GM12873 (cell line): Measurements from ENCODE around the gene ABCF1.
A peak's percentile ranks its signal among the peaks of the same experiment; 100 is the strongest.

Source experiments
- TF ChIP-seq, protein P1 (sequence below): IDR thresholded peaks from 2 replicates; pipeline ENCODE4 v1.5.1; 2012; ENCODE audit warnings: low read depth, mild to moderate bottlenecking, moderate library complexity, low read length, control low read depth; ENCODE audit not compliant: insufficient read depth; ENCODE audit errors: missing control alignments

ABCF1 gene

DNA sequence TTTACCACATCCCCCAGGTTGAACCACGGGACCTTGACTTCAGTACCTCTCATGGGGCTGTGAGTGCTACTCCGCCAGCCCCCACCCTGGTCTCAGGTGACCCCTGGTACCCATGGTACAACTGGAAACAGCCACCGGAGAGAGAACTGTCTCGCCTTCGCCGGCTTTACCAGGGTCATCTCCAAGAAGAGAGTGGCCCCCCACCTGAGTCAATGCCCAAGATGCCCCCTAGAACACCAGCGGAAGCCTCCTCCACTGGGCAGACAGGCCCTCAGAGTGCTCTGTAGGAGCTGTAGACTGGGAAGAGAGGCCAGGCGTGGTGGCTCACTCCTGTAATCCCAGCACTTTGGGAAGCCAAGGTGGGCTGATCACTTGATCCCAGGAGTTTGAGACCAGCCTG, 54.3 kb downstream of the ABCF1 start:
- TF ChIP-seq, protein P1, sequence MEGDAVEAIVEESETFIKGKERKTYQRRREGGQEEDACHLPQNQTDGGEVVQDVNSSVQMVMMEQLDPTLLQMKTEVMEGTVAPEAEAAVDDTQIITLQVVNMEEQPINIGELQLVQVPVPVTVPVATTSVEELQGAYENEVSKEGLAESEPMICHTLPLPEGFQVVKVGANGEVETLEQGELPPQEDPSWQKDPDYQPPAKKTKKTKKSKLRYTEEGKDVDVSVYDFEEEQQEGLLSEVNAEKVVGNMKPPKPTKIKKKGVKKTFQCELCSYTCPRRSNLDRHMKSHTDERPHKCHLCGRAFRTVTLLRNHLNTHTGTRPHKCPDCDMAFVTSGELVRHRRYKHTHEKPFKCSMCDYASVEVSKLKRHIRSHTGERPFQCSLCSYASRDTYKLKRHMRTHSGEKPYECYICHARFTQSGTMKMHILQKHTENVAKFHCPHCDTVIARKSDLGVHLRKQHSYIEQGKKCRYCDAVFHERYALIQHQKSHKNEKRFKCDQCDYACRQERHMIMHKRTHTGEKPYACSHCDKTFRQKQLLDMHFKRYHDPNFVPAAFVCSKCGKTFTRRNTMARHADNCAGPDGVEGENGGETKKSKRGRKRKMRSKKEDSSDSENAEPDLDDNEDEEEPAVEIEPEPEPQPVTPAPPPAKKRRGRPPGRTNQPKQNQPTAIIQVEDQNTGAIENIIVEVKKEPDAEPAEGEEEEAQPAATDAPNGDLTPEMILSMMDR: no peak

DNA sequence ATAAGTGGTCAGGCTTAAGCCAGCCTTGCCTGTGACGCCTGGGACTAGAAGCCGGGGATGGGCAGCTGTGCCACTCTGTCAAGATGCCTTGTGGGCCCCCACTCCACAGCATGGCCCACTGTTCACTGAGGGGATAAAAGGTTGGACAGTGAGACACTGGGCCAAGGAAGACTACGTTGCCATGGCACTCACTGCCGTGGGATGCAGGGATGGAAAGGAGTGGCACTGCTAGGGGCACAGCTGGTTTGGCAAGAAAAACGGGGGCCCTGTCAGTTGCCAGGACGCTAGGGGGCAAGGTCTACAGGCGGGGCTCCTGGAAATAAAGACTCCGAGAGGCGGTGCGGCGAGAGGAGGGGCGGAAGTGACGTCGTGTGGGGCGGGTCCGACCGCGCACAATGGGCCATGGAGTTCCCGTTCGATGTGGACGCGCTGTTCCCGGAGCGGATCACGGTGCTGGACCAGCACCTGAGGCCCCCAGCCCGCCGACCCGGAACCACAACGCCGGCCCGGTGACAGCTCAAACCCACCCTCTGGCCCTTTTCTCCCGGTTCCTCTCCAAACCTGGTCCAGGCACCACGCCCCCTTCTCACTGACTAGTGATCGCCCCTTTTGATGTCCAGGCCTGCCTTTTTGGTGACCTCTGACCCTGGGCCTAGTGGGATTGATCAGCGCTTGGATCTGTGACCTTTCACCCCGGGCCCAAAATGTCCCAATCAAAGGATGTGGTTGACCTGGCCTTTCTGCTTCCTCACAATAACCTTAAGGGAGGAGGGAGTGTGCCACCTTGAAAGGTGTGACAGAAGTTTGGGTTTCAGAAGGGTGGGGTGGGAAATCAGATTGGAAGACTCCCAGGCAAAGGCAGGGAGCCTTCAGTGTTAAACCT, 55.5 kb downstream of the ABCF1 start, which contains the start of gene ATAT1:
Gene ATAT1, plus strand, starts transcription at position 391 of the 883 bp plus-strand sequence.
- TF ChIP-seq, protein P1: peak; percentile 52

GRCh38 chr6:30635834-30636233, 64.6 kb downstream of the ABCF1 start:
- TF ChIP-seq, protein P1: no peak

- TF ChIP-seq, protein P1: no peak
Observed at GRCh38 chr6:30640481-30640880, 69.2 kb downstream of the ABCF1 start.

GRCh38 chr6:30641048-30641447, 69.8 kb downstream of the ABCF1 start:
- TF ChIP-seq, protein P1: no peak
